Left renal cortex interstitium (tissue), 4 donors: Measurements from ENCODE around the gene FANCC. TPM values are rescaled to one million over a fixed set of nuclear protein-coding genes. Genes with fewer than 3 reads are reported as not detected.

Source experiments
- DNase-seq, 4 donors: peaks; one replicate each; pipeline ENCODE4 v3.0.0-alpha.2; 2013; ENCODE audit warnings: low read depth in 4 of 4, low spot score in 2 of 4, missing footprints in 1 of 4
- polyA plus RNA-seq, 4 donors: library from polyadenylated mRNA; unstranded; fragments of 120-200 nt; gene quantifications; one replicate each; pipeline ENCODE4 v1.2.1, GENCODE V29; 2013; ENCODE audit not compliant: insufficient read length in 4 of 4

FANCC gene
- polyA plus RNA-seq, 4 donors = 21.2 to 26.8 (median 23.1) TPM

GRCh38 chr9:95105519-95106287 lies 211.8 kb downstream of the FANCC start:
- DNase-seq = no peak

- DNase-seq = no peak
Observed at GRCh38 chr9:95104980-95105379, 212.5 kb downstream of the FANCC start.

- no peak for DNase-seq
Observed at GRCh38 chr9:95104581-95104960, 212.9 kb downstream of the FANCC start.

GRCh38 chr9:95103871-95104580 lies 213.5 kb downstream of the FANCC start:
- DNase-seq = no peak

GRCh38 chr9:95103281-95103771 lies 214.2 kb downstream of the FANCC start:
- no peak for DNase-seq

- no peak for DNase-seq
Observed at GRCh38 chr9:95102572-95102971, 214.9 kb downstream of the FANCC start.

- DNase-seq = no peak
Observed at GRCh38 chr9:95102001-95102433, 215.5 kb downstream of the FANCC start.

GRCh38 chr9:95101326-95101725 lies 216.2 kb downstream of the FANCC start:
- no peak for DNase-seq

- no peak for DNase-seq
Observed at GRCh38 chr9:95100071-95100627, 217.4 kb downstream of the FANCC start.

- no peak for DNase-seq
Observed at GRCh38 chr9:95099321-95100070, 218.0 kb downstream of the FANCC start.

GRCh38 chr9:95098391-95098921 lies 219.1 kb downstream of the FANCC start:
- no peak for DNase-seq

GRCh38 chr9:95097279-95097678 lies 220.2 kb downstream of the FANCC start:
- no peak for DNase-seq

- no peak for DNase-seq
Observed at GRCh38 chr9:95096807-95097206, 220.7 kb downstream of the FANCC start.

- DNase-seq = no peak
Observed at GRCh38 chr9:95096381-95096780, 221.1 kb downstream of the FANCC start.

- DNase-seq = no peak
Observed at GRCh38 chr9:95095641-95096355, 221.7 kb downstream of the FANCC start.

- no peak for DNase-seq
Observed at GRCh38 chr9:95094002-95094401, 223.5 kb downstream of the FANCC start.

- DNase-seq = no peak
Observed at GRCh38 chr9:95093586-95093985, 223.9 kb downstream of the FANCC start.

- no peak for DNase-seq
Observed at GRCh38 chr9:95092262-95093072, 225.0 kb downstream of the FANCC start.

GRCh38 chr9:95091601-95092261 lies 225.8 kb downstream of the FANCC start:
- no peak for DNase-seq
